Hematopoietic multipotent progenitor cell treated with erythropoietin and hydrocortisone succinate and interleukin-3 and kit ligand, for 4 days (in vitro differentiated cells): ENCODE results near the gene CD164.
A peak's percentile ranks its signal among the peaks of the same experiment; 100 is the strongest.
"Not testable (repeated sequence)": the region's sequence is repeated elsewhere in the genome, so short reads cannot be mapped to it uniquely, and the experiment has no call there.

ENCODE experiments used
- DNase-seq: peaks from one replicate; pipeline ENCODE4 v3.0.0-alpha.2; 2015

The CD164 gene

GRCh38 chr6:109340811-109341210, 41.5 kb downstream of the CD164 start:
- DNase-seq, result no peak

- peak; percentile 73 for DNase-seq
Measured at GRCh38 chr6:109339906-109340678, 42.2 kb downstream of the CD164 start.

- DNase-seq, result no peak
Measured at GRCh38 chr6:109336221-109336961, 45.9 kb downstream of the CD164 start.

- DNase-seq, result not testable (repeated sequence)
Measured at GRCh38 chr6:109333870-109334269, 48.4 kb downstream of the CD164 start.

- no peak for DNase-seq
Measured at GRCh38 chr6:109332748-109333147, 49.5 kb downstream of the CD164 start.

GRCh38 chr6:109331081-109331480, 51.2 kb downstream of the CD164 start:
- peak; percentile 84 for DNase-seq

GRCh38 chr6:109330263-109330662, 52.0 kb downstream of the CD164 start:
- DNase-seq, result peak; percentile 40

GRCh38 chr6:109328629-109329028, 53.6 kb downstream of the CD164 start:
- DNase-seq, result no peak

GRCh38 chr6:109327959-109328358, 54.3 kb downstream of the CD164 start:
- DNase-seq, result no peak

- DNase-seq, result no peak
Measured at GRCh38 chr6:109327491-109327890, 54.8 kb downstream of the CD164 start.

- DNase-seq, result no peak
Measured at GRCh38 chr6:109326351-109326750, 55.9 kb downstream of the CD164 start.

- DNase-seq, result no peak
Measured at GRCh38 chr6:109325400-109325801, 56.9 kb downstream of the CD164 start.

GRCh38 chr6:109323241-109323640, 59.0 kb downstream of the CD164 start:
- DNase-seq, result peak; percentile 62

GRCh38 chr6:109322825-109323224, 59.4 kb downstream of the CD164 start:
- DNase-seq, result peak; percentile 75

- DNase-seq, result no peak
Measured at GRCh38 chr6:109321752-109322151, 60.5 kb downstream of the CD164 start.

GRCh38 chr6:109320072-109320471, 62.2 kb downstream of the CD164 start:
- DNase-seq, result no peak

- DNase-seq, result peak; percentile 53
Measured at GRCh38 chr6:109318328-109318876, 63.9 kb downstream of the CD164 start.

GRCh38 chr6:109316909-109317308, 65.4 kb downstream of the CD164 start:
- no peak for DNase-seq
